ENCODE results near the gene USP12. TPM values are rescaled to one million over a fixed set of nuclear protein-coding genes. Genes with fewer than 3 reads are reported as not detected.
"Not testable (repeated sequence)": the region's sequence is repeated elsewhere in the genome, so short reads cannot be mapped to it uniquely, and the experiment has no call there.

USP12 gene
- total RNA-seq, 2 experiments from 2014 or later = 9.9 to 27.6 TPM

GRCh38 chr13:27213386-27213785 lies 41.8 kb upstream of the USP12 start:
- DNase-seq (ENCODE audit: low spot score); intact Hi-C loops (cut with micrococcal nuclease; ENCODE audit: unreplicated experiment); H3K9me3 ChIP-seq (ENCODE audit: low read length); H2AFZ ChIP-seq (ENCODE audit: low read length); H3K79me2 ChIP-seq (ENCODE audit: insufficient read depth, low read depth, low read length); CTCF ChIA-PET (ENCODE audit: unreplicated experiment); H3K4me2 ChIP-seq (ENCODE audit: low read length); BruUV-seq (replicated peaks); H3K27ac ChIP-seq (ENCODE audit: low read depth, low read length, poor library complexity, severe bottlenecking); H3K9me2 ChIP-seq (ENCODE audit: insufficient read depth, low read length); H3K4me1 ChIP-seq (ENCODE audit: insufficient read depth, low read length, poor library complexity, severe bottlenecking); H3K4me3 ChIP-seq (ENCODE audit: low read depth, low read length, poor library complexity, severe bottlenecking); H3K36me3 ChIP-seq (ENCODE audit: insufficient read depth, low read length); H4K20me1 ChIP-seq (ENCODE audit: insufficient read depth, low read length): not testable (repeated sequence)
- POLR2A ChIA-PET = interaction anchor here (0.6 kb wide), 1 partner anchor 92 kb away, joined by 9 read pairs; no protein-coding TSS in a partner anchor

- CTCF ChIA-PET (ENCODE audit: unreplicated experiment) = no interaction called here
- Histone ChIP-seq H4K20me1 (ENCODE audit: insufficient read depth, low read length) (no peaks in the 10 kb centered on the region), H3K27ac (ENCODE audit: low read depth, low read length, poor library complexity, severe bottlenecking) (no peak overlapping the region), H3K4me1 (ENCODE audit: insufficient read depth, low read length, poor library complexity, severe bottlenecking) (no peaks in the 10 kb centered on the region), H3K79me2 (ENCODE audit: insufficient read depth, low read depth, low read length) (no peaks in the 10 kb centered on the region), H3K36me3 (ENCODE audit: insufficient read depth, low read length) (no peaks in the 10 kb centered on the region), H2AFZ (ENCODE audit: low read length) (no peak overlapping the region), H3K9me3 (ENCODE audit: low read length) (0 out of 2 replicates have a peak, but pooled peaks cover 5% of the 10 kb centered on the region), H3K4me2 (ENCODE audit: low read length) (no peak overlapping the region), H3K9me2 (ENCODE audit: insufficient read depth, low read length) (no peaks in the 10 kb centered on the region), H3K4me3 (ENCODE audit: low read depth, low read length, poor library complexity, severe bottlenecking) (no peak overlapping the region)
- DNase-seq (ENCODE audit: low spot score) = no peak
- TF ChIP-seq EZH2phosphoT487 (IDR thresholded peaks at IDR 0.05; ENCODE audit: borderline replicate concordance, low read depth, low read length) = no peak
- BruUV-seq (replicated peaks) = no TSS peak
- POLR2A ChIA-PET = interaction anchor here (1.5 kb wide), 1 partner anchor 10 kb away, joined by 3 read pairs; no protein-coding TSS in a partner anchor
- intact Hi-C loops (cut with micrococcal nuclease; ENCODE audit: unreplicated experiment) = no loop called here
These were observed 40.3 kb upstream of the USP12 start for GRCh38 chr13:27211771-27212364.

DNA sequence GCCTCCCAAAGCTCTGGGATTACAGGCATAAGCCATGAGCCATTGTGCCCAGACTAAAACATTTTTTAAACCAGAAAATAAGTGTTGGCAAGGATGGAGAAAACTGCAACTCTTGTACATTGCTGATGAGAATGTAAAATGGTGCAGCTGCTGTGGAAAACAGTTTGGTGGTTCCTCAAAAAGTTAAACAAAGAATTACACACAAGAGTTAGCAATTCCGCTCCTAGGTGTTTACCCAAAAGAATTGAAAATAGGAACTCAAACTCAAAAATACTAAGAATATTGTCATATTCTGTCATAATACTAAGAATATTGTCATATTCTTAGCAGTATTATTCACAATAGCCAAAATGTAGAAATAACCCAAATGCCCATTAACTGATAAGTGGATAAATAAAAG lies 39.7 kb upstream of the USP12 start:
- ChIA-PET POLR2A (interaction anchor here (1.5 kb wide), 1 partner anchor 11 kb away, joined by 3 read pairs; no protein-coding TSS in a partner anchor), CTCF (ENCODE audit: unreplicated experiment) (no interaction called here)
- DNase-seq (ENCODE audit: low spot score) = no peak
- no peaks in the 10 kb centered on the region for H3K4me1 ChIP-seq (ENCODE audit: insufficient read depth, low read length, poor library complexity, severe bottlenecking)
- 0 out of 2 replicates have a peak, but pooled peaks cover 5% of the 10 kb centered on the region for H3K9me3 ChIP-seq (ENCODE audit: low read length)
- no peak overlapping the region for H3K4me2 ChIP-seq (ENCODE audit: low read length)
- H3K36me3 ChIP-seq (ENCODE audit: insufficient read depth, low read length) = no peaks in the 10 kb centered on the region
- H2AFZ ChIP-seq (ENCODE audit: low read length) = no peak overlapping the region
- no peaks in the 10 kb centered on the region for H3K79me2 ChIP-seq (ENCODE audit: insufficient read depth, low read depth, low read length)
- BruUV-seq (replicated peaks) = no TSS peak
- TF ChIP-seq EZH2phosphoT487 (IDR thresholded peaks at IDR 0.05; ENCODE audit: borderline replicate concordance, low read depth, low read length) (no peak), CTCF (conservative IDR thresholded peaks at IDR 0.05; ENCODE audit: low read length) (no peak)
- H3K9me2 ChIP-seq (ENCODE audit: insufficient read depth, low read length) = no peaks in the 10 kb centered on the region
- H3K27ac ChIP-seq (ENCODE audit: low read depth, low read length, poor library complexity, severe bottlenecking) = no peak overlapping the region
- H3K4me3 ChIP-seq (ENCODE audit: low read depth, low read length, poor library complexity, severe bottlenecking) = no peak overlapping the region
- no peaks in the 10 kb centered on the region for H4K20me1 ChIP-seq (ENCODE audit: insufficient read depth, low read length)
- intact Hi-C loops (cut with micrococcal nuclease; ENCODE audit: unreplicated experiment) = no loop called here
